HUDEP-2 (cell line): ENCODE measurements around the gene ZIC1.

Source experiments
- DNase-seq, 76 experiments: peaks; one replicate each; lab custom pipeline; 2025; ENCODE audit not compliant: unreplicated experiment in 76 of 76; lab: John Stamatoyannopoulos, UW

ZIC1 gene

DNA sequence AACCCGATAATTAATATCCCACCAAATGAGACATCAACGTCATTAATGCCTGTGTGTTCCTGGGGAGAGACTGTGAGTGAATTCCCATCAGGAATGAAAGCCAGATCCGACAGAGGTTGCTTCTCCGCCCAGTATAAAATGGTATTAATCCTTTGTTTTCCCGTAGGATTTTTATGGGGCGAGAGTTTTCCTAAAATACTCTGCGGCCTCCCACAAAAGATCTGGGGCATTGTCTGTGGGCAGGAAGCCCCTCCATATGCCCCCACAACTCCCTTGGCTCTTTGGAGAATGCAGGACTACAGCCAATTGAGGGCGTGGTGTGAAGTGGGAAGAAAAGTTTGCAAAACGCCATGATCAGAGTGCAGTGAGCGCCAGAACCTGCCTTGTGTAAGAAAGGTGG lies 29.5 kb upstream of the ZIC1 start:
- DNase-seq: no peak

DNA sequence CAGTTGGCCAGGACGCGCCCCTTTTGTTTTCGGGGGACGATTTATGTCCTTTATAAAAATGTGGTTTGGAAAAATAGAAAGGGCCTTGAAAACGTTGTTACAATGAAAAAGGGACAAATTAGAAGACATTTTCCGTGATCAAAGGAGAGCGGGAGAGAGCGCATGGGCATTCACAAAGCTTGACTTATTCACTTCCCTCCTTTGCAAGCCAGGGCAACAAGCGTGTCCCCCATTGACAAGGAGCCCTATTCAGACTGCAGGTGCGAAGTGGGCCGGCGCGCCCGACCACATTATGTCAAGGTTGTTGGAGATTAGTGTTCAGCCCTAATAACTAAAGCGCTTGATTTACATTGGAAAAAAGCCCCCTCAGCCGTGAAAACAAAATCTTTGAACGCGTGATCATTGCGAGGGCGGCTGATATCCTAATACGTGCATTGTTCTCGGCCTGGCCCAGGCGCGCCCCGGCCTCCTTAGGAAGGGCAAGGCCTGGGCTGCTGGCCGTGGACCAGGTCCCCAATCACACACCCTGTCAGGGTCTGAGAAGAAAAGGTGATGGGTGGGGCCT lies 28.7 kb upstream of the ZIC1 start:
- no peak for DNase-seq

DNA sequence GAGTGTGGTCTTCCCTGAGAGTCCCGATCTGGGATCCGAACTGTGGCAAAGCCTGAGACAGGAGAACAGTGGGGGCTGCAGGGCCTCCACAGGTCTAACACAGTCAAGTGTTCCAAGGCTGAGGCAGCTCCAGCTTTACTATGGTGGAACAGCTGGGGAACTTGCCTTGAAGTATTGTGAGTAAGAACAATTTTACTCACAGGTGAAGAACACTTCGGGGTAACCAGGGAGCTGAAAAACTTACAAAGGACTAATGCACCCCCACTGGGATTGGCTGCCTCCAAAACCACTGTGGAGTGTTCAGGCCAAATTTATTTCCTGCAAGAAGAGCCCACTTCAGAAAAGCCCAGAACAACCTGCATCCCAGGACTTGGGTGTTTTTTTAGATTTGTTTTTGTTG lies 28.2 kb upstream of the ZIC1 start:
- DNase-seq: no peak

DNA sequence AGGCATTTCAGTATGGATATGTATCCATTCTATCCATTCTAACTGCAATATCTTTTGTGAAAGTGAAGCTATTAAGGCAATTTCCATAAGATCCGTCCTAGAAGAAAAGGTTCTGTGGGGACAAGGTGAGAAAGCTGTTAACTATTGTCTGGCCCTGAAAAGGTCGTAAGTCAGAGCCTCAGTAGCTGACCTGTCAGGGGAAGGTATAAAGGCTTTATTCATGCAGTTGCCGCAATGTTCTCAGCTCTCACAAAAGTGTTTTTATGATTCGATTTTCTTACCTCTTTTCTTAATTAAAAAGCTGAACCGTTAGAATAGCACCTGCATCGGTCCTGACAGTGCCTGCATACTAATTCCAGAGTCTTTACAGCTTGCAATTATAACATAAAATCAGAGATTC lies 27.6 kb upstream of the ZIC1 start:
- DNase-seq: no peak

DNA sequence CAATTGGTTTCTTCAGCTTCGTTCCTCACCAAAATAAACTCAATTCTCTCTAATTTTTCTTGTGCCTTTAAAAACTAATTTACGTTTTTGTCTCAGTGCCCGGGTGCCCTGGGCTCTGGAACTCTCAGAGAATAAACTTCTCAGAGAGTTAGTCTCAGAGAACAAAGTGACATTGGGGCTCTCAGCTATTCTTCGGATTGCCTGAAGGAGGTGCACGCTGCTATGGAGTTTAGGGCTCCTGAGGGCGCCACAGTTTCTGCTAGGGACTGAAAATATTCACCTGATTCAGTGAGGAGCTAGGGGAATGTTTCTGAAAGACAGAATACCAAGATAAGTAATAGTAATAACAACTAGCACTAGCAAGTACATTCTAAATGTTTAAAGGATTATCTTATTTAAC lies 25.5 kb upstream of the ZIC1 start:
- DNase-seq: peak in 3 of 76 experiments; percentile 1 to 7 (median 2)

DNA sequence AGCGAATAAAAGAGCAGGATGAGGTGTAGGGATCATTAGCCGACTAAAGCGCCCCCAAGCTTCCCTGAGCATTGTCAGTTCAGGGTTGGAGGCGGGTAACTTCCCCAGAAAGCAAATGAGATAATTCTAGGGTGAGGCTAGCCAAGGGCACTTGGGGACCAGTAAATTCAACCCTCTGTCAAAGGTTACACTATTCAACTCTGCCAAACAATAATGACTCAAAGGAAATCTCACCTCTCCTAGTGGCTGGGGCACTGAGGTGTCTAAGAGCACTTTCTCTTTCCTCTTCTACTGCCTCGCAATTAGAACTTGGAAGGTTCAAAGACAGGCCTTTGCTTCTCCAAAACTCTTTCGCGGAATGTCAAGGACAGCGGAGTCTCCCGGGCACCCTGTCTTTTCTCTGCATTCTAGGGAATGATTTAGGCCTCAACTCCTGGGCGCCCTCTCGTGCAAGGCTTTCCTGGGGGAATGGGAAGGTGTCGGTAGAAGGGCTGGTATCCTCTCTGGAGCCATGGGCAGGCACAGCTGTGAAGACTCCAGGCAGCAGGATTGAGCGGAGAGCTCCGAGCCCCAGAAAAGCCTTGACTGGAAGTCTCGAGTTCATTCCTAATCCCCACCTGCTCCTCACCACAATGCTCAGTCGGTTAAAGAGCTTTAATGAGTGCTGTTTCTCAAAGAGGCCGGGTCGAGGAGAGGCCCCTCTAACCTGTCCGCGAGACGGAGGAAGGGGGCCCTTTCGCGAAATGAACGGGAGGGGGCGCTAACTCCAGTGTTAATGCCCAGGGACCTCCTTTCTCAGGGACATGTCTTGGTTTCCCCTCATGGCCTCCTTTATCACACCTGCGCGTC lies 24.7 kb upstream of the ZIC1 start:
- peak in 1 of 76 experiments; percentile 5 for DNase-seq

DNA sequence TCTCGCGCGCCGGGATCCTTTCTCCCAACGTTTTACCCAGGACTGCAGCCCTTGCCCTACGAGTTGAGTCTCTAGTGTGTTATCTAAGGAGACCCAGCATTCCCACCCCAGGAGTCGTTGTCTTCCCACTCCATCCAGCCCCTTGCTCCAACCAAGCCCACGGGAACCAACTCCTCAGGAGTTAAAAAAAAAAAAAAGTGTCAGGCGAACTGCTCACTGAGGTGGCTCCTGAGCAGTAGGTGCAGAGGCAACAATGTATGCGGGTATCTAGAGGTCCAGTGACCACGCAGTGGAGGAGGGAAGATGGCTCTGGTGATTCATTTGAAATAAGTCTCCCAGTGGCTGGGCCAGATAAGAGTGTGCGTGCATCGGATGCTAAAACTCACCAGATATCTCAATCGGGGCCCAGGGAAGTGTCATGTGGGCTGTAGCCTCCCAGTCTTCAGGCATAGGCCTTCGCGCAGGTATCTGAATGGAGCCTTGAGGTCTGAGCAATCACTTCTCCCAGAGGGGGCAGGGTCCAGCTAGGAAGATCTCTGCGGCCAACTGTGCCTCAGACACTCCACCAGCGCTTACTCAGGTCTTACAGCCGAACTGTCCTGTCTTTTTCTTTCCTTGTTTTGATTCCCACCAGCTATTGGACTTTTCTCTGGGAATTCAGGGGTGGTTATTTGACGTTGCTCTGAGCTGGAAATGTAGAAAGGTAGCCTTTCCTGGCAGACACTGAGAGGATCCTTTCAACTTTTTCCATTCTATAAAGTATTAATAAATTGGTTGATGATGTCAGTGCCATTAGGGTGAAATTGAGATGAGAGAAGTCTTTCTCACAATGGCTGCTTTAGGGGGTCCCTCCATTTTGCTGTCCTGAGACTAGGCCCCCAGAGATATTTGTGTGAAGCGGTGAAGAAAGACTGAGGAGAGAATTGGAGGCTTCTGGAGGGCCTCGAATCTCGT lies 23.8 kb upstream of the ZIC1 start:
- peak in 2 of 76 experiments; percentile 4 to 13 for DNase-seq

DNA sequence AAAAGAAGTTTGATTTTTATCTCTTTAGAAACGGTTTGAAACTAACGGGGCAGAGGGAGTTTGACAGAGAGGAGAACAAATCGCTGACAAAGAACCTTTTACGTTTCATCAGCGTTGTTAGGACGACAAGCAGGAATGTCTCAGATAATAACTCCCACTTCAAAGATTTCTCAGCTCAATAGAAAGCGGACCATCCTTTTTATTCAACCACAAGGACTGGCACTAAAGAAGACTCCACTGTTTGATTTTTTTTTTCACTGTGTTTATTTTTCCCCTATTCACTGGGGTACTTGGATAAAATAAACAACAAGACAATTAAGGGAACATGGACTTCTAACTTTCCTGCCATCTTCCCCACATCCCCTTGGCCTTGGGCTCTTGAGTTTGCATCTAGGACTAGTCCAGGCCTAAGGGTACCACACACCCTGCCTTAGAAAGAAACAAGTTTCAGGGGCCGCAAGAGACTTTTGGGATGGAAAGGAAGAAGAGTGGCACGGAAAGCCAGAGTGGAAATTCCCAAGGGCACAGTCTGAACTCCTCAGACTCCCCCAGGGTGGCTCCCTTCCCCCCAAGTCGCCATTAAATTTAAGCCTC lies 21.8 kb upstream of the ZIC1 start:
- DNase-seq: no peak

DNA sequence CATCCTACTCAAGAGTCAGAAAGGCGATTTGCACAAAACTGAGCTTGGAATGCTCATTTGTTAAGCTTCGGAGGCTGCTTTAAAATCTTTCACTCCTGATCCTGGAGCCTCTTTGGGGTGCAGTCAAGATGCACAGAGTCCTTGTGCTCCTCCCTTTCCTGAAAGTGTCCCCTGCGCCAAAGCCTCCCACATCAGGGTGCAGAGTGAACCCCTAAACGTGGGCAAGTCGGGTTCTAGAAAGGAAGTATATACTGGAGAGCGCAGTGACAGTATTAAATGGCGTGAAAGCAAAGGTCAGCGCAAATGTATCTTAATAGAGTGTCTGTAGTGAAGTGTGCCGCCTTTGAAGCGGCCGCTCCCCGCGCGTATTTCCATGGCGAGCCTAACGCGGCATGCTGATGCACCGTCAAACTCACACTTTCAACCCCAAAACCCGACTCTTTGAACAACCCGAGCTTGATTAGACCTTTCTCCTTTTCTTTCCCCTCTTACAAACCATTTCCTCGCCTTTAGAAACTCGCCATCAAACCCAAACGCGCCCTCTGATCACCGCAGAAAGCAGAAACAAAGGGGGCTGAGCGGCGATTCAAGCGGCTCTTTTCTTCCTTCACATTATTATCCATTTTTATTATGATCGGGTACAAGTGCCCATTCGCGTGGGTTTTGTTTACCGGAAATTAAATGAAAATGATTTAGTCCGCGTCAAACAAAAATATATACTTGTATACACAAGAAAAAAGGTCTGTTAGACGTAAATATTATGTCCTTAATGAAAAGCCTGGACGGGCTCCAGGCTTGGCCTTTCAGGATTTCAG lies 21.1 kb upstream of the ZIC1 start:
- DNase-seq: no peak

DNA sequence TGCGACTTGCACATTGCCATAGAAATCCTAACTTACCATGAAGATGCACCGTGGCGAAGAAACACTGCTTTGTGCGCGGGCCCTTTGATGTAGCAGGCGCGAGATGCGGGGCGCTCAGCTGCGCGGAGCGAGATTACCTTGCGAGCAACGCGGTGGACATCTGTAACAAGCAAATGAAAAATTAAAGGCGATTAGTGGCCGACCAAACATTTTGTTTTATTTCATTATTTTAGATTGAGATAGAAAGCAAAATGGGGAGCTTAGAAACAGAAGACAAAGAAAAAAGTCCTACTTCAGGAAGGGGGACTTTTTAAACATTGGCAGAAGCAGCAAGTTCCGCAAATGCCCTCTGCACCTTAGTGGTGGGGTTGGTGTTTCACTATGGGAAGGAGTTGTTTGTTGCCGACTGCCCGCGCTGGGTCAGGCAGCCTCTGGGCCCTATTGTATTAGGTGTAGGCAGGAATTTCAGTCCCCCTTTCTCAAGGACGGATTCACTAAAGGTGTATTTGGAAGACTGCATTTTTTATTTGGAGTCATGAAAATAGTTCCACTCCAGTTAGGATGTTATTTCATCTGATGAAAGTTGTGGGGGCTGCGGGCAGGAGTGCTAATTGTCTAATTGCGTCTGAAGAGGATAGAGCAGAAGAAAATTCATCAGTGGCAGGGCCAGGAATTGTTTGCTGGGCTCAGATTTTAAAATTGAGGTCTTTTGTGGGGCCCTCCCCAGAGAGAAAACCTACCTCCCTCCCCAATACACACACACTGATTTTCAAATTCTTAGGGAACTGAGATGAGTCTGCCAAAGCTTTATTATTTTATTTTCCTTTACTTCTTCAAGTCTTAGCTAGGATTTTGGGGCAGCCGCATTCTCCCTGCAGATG lies 20.2 kb upstream of the ZIC1 start:
- DNase-seq: no peak

DNA sequence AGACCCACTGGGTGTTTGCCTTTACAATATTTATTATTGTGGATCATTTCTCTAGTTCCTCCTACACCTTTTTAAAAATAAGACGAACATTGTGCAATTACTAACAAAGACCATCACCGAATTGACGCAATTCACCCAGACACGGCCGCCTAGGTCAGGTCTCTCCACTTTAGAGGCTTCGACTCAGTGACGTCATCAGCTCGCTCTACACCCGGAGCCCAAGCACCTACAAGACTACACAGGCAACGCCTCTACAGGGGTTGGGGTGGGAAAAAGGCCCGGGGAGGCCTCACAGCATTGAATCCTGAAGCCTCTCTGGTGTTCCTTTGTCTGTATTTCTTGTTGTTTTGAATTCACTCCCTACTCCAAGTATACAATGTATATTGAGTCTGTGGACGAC lies 19.4 kb upstream of the ZIC1 start:
- DNase-seq: no peak

DNA sequence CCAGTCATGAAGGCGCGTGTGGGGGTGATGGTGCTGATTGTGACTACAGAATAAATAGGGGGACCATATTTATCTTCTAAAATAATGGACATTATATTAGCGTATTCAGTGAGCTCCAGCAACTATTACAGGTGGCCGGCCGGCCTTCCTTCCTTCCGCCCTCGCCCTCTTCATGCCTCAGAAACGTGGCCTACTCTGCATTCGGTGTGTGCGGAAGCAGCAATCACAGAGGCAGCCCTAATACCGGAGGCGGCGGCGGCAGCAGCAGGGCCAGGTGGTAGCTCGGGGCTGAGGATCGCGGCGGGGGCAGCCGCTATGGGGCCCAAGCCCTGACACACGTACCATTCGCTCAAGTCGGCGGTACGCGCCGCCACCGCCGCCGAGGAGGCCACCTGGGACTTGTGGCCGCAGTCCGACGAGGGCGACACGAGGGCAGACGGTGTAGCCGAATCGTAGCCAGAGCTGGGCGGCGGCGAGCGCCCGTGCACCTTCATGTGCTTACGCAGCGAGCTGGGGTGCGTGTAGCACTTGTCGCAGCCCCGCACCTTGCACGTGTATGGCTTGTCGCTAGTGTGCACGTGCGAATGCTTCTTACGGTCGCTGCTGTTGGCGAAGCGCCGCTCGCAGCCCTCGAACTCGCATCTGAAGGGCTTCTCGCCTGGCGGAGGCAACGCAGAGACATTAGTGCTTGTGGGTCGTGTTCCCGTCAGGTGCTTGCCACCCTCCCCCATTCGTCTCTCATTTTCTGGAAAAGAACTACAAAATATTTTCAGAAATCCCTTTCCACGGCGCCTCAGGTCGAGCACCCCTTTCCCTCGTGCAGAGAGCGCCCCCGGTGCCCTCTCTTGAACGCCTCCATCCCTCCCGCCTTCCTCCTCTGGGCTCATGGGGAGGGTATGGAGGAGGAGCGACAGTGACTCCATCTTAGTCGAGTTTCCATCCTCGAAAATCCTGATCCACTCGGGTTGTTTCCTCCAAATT lies 18.3 kb upstream of the ZIC1 start:
- DNase-seq: no peak

DNA sequence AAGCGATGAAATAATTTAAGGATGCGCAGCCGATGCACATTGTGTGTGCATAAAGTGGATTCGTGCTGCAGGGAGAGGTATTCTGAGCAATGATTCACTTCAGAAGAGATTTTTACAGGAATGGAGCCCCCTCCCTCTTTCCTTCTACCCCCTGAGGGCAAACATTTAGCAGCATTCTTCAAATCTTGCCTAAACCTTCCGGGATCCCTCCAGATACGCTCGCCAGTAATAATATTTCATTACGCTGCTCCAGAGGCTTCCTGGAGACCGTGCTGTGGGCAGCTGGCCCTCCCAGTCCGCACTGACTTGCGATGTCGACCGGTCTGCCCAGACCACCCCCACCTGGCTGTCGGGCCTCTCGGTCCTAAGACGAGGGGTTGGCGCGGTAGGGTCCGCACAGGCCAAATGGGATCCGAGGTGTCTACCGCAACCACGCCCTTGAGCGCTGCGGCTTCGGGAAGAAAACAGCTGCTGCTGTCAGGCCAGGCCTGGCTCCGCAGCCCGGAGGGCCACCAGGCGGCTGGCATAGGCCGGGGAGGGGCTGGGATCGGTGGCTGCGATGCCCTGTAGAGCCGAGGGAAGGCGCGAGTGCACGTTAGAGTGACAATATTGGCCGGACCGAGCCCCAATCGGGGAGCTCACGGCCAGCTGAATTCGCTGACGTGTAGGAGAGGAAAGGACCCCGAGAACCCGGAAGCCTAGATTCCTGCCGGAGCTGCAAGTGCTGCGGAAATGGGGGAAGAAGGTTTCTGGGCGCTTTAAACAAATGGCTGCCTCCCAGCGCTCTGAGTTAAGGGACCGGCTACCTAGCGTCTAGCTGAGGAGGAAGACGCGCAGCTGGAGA lies 17.2 kb upstream of the ZIC1 start:
- DNase-seq: no peak

DNA sequence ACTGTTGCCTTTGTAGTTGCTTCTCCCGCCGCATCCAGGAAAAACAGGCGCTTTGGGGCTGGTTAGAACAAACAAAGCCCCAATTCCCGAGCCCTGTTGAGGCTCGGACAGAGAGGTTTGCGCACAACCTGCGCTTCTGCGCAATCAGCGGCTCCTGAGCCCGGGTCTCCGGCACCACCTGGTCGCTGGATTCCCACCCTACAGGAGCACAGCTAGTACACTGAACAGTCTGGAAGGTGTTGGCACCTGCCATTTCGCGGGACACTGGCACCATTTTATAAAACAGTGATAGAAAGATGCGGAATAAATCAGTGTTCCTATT lies 16.6 kb upstream of the ZIC1 start:
- DNase-seq: no peak

DNA sequence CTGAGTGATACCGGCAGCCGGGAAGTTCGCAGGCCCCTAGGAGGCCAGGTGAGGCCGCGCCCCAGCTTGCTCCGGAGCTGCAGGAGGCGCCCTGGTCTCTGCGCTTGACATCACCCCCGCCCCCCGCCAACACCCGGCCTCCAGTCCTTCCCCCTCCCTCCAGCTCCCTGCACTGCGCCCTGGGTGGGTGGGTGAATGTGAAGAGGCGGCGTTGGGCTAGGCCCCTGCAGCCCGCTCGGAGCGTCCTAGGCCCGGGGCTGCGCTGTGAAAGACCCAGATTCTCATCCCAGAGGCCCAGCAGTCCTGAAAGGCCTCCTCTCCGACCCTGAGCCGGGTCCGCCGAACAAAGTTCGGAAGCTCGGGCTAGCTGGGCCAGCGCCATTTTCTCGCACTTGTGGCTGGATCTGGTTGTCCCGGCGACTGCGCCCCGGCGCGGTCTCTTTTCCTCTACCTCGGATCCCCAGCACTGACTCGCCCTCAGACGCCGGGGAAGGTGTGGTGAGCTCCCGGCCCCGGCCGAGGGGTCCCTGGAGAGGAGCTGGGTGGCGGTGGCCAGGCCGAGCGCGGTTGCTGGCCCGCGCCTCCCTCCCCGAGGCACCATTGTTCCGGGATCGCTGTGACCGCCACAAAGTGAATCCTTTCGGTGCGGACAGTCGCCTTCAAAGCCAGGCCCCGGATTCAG lies 15.8 kb upstream of the ZIC1 start:
- no peak for DNase-seq

DNA sequence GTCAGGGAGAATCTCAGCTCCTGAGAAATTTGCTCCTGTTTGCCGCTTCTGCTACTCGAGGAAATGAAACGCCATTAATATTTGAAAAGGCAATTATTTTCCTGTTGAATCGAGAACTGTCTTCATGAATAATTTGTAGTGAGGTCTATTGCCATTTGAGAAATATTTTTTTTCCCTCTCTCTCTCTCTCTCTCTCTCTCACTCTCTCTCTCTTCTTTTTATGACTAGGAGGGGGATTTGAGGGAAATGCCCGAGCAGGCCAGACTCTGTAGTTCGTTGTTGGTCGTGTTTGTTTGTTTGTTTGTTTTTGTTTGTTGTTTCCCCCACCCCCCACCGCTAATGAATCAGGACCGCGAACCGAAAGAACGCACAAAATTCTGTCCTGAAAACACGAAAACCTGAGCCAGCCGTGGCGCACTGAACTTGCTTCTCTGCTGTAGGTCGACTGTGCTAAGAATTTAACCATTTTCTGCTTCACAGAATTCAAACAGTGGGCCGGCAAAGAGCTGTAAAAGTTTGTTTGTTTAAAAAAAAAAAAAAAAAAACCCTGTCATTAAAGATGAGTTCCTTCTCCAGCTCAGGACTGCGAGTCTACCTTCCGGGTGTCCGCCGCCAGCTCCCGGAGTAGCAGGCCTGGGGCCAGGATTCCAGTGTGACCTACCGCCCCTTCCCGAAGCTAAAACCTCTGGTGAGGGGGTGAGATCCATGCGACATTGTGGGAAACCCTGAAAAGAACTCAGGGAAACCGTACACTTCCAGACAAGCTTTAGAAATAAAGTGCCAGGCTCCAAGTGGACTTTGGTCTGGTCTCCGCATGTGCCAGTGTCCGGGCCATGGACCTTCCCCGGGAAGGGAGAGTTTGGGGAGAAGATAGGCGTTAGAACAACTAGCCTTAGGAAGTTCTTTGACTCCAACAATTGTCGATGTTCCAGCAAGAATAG lies 15.0 kb upstream of the ZIC1 start:
- no peak for DNase-seq
